ENCODE measurements around the gene EML3. TPM values are rescaled to one million over a fixed set of nuclear protein-coding genes. Genes with fewer than 3 reads are reported as not detected.

EML3 gene, protein sequence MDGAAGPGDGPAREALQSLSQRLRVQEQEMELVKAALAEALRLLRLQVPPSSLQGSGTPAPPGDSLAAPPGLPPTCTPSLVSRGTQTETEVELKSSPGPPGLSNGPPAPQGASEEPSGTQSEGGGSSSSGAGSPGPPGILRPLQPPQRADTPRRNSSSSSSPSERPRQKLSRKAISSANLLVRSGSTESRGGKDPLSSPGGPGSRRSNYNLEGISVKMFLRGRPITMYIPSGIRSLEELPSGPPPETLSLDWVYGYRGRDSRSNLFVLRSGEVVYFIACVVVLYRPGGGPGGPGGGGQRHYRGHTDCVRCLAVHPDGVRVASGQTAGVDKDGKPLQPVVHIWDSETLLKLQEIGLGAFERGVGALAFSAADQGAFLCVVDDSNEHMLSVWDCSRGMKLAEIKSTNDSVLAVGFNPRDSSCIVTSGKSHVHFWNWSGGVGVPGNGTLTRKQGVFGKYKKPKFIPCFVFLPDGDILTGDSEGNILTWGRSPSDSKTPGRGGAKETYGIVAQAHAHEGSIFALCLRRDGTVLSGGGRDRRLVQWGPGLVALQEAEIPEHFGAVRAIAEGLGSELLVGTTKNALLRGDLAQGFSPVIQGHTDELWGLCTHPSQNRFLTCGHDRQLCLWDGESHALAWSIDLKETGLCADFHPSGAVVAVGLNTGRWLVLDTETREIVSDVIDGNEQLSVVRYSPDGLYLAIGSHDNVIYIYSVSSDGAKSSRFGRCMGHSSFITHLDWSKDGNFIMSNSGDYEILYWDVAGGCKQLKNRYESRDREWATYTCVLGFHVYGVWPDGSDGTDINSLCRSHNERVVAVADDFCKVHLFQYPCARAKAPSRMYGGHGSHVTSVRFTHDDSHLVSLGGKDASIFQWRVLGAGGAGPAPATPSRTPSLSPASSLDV
- total RNA-seq = 30.4 and 34.6 TPM in 2 replicates

DNA sequence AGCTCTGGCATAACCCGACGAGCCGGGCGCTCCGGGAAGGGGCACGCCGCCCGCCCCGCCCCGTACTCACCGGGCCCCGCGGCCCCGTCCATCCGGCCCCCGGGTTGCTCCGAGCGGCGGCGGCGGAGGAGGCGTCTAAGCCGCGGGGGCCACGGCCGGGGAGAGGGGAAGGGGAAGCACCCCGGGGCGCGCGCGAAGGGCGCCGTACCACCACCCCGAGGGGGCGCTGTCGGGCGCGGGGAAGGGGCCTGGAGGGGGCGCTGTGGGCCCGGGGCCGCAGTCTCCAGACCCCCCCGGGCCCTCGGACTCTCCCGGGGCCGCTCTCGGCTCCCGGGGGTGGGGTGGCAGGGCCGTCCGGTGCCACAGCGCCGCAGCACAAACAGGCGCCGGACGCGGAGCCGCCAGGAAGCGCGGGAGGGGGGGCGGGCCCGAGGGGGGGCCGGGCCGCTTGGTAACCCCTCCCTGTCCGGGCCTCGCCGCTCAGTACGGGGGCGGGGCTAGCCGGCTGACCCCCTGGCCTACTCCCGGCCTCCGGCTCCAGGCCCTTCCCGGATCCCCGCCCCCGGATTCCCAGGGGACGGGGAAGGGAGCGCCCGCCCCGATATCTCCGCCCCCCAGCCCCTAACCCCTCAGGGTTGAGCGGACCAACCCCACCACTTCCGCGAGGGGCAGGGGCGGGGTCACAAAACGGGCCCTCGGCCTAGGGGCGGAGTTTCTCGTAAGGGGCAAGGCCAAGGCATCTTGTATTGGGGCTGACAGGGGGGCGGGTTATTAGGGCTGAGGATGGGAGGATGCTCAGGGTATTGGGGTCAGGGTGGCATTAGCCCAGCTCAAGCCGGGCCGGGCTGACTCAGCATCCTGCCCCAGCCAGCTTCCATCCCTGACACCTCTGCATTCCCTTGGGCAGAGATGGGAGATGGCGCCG lies at the start of gene EML3, which contains the start of gene ROM1:
EML3 (minus strand) TSS at position 410 of the 925 bp plus-strand sequence; CDS start at position 92, 318 bp downstream.
ROM1 (plus strand) TSS at position 892 of the 925 bp plus-strand sequence; CDS start at position 917, 25 bp downstream.

DNA sequence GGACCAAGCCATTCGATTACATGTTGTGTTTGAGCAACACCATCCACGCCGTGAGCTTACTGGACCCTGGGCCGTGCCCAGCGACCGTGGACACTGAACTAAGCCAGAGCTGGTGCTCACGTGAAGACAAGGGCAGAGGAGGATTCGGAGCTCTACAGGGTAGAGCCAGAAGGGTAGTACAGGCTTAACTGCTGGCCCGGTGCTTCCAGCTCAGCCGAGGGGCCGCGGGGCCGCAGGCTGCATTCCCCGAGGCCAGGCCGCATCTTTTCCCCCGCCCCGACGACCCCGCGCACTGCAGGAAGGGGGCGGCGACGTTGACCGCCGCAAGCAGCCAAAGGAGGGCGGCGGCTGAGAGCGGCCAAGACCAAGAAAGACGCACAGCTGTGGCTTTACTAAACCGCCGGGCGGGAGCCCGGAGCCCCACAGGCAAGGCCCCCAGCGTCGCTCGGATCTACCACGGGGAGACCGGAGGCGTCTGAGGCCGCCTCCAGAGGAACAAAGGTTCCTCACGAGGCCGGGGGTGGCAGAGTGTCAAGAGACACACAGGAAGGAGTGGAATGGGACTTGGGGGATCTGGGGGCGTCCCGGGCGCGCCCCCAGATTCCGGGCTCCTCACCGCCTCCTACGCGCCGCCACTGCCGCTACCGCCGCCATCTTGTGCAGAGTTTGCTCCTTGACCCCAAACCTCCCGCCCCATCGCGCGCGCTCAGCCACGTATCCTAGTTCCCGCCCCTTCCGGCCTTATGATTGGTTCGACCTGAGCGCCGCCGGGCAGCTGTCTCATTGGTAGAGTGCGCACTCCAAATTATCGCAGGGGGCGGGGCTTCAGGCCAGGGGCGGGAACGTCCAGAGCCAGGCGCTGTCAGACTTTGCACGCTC lies 33.6 kb upstream of the EML3 start, which contains the start of gene GANAB:
GANAB (minus strand) TSS at position 668 of the 879 bp plus-strand sequence; CDS start at position 654, 14 bp downstream.

DNA sequence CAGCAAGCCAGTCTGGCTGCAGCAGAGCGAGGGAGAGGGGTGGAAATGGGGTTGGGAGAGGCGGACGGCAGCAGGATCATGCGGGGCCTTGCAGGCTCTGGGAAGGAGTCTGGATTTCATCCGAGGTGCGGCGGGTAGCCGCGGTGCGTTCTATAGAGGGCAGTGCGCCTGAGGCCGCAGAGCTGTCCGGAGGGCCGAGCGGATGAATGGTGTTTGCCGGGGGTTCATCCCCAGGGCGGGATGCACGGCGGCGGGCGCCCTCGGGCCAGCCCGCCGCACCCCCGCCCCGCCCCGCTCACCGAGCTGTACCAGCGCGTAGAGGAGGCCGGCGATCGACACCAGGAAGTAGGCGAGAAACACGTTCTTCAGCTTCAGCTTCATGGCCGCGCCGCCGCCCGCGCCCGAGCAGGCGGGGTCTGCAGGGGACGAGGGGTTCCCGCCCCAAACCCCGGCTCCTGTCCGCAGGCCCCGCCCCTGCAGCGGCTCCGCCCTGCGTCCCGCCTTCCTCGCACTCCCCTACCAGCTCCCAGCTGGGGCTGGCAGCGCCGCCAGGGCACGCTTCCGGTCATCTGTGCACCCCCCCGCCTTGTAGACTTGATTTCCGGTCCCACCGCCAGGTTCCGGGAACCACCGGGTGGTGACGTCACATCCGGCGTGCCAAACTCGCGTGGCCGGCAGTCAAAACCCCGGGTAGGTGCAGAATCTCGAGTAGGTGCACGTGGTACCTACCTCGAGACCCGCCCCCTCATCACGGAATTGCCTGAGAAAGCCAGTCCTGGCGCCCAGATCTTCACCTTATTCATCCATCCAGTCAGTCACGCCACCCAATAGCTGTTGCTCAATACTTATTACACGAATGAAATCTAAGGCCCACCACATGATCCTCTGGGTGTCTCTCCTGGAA lies 9.2 kb upstream of the EML3 start, which contains the start of gene B3GAT3:
B3GAT3 (minus strand) TSS at position 420 of the 904 bp plus-strand sequence; CDS start at position 381, 39 bp downstream.

DNA sequence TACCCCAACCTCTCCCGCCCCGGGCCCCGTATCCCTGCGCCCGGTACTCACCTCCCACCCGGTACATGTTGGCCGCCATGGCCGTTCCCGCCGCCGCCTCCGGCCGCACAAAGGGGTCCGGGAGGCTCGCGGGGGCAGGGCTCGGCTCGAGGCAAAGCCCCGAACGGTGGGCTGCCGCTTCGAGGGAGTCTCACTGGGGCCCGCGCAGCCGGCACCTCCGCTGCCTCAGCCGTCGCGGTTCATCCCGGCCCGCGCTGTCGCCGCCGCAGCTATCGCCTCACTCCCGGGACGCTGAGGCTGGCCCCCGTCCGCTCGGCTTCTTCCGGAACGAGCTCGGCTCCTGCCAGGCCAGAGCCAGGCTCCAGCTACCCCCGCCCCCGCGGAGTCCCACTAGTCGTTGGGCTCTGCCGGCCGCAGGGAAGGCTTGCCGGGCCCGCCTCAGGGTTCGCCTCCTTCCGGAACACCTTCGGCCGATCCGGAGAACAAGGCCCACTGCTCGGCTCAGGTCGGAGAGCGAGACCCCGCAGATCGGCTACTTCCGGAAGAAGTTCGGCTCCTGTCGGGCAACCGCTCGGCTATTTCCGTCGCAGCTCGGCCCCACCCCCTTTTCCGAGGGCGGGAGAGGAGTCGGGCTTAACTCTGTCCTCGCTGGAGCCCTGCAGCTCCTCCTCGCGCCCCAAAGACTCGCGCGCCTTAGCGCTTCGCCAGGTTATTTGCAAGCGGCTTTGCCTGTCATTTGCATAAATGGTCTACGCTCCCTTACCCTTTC lies 11.0 kb downstream of the EML3 start, which contains the start of gene MTA2:
MTA2 (minus strand) TSS at position 494 of the 769 bp plus-strand sequence; CDS start at position 79, 415 bp downstream.

DNA sequence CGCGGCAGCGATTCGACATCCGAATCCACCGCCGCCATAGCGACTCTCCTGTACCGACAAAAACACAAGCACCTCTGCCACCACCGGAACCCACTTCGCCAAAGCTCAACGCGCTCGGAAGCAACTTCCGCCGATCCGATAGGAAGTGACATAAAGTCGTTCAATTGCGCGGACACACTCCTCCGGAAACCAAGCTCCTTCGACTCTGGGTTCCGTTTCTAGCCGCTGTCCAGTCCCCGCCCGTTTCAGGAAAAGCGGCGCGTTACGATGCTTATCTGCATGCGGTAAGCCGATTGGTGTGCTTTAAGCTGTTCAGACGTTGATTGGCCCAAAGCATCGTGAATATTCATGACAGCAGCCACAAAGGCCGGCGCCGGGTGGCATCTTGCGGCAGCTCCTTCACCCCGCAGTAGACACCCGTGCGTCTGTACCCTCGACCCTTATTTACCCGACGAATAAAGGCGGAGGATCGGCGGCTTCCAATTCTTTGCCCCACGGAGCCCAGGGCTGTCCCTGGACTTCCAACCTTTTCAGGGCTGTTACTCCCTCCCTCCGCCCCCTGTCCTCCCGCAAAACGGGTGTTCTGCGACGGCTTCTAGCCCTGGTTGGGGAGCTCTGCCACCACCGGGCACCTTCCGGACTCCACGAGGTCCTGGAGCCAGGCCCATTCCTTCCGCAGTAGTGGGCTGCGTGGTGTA lies 21.0 kb downstream of the EML3 start, which contains the start of gene TUT1:
TUT1 (minus strand) TSS at position 76 of the 698 bp plus-strand sequence; CDS start at position 38, 38 bp downstream.

DNA sequence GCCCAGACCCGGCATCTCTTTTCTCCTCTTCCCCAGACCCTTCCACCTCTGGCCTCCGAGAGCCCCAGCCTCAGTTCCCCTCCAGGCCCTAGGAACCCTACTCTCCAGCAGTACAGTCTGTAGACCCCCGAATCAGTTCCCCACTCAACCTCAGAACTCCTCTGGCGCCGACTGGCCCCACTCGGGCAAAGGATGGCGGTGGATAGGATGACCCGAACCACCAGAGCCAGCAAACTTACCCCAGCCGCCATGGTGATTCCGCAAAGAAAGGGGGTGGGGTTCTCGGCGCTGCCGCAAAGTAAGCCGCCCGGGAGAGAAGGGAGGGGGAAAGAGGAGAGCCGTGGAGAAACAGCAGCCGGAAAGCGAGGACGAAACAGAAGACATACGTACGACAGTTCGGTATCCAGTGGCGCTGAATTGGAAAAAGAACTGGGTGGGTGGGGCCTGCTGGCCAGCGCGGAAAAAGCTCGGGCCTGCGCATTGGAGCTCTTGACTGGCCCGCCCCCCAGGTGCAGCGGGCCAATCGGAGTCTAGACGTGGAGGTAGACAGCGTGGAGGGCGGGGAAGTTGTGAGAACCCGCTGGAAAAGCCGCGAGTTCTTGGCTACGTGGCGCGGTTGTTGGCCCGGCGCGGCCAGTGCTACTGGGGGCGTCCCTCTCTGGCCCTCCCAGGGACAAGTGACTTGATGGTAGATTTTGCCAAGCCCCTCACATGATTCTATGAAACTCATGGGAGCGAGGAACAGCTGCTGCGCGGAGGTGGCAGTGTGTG lies 38.8 kb downstream of the EML3 start, which contains the start of gene EEF1G:
EEF1G (minus strand) TSS at position 300 of the 771 bp plus-strand sequence; CDS start at position 251, 49 bp downstream.

Small RNA genes within 50 kb of the gene (small RNA-seq; reads per million reads assigned to genes)
- gene AP001458.1 (not detected), gene EEF1G (not detected), gene MIR6747 (not detected)

Other genes with a start within 250 kb of the EML3 start
- not detected in 2 replicates for gene SCGB1A1, start 193.7 kb downstream of the EML3 start, total RNA-seq
- 983 and 1,139 TPM in 2 replicates for gene AHNAK, start 66.0 kb downstream of the EML3 start, total RNA-seq
- gene EEF1G, start 38.9 kb downstream of the EML3 start, total RNA-seq = 1,360 and 1,368 TPM in 2 replicates
- 6.8 TPM in 2 replicates for gene TUT1, start 21.3 kb downstream of the EML3 start, total RNA-seq
- gene MTA2, start 10.9 kb downstream of the EML3 start, total RNA-seq = 95.1 and 110 TPM in 2 replicates
- gene ROM1, start 482 bp upstream of the EML3 start, total RNA-seq = 9.3 and 10.6 TPM in 2 replicates
- 12.3 and 14.1 TPM in 2 replicates for gene B3GAT3, start 9.2 kb upstream of the EML3 start, total RNA-seq
- gene GANAB, start 33.8 kb upstream of the EML3 start, total RNA-seq = 251 and 282 TPM in 2 replicates
- 19.9 and 20.5 TPM in 2 replicates for gene INTS5, start 40.5 kb upstream of the EML3 start, total RNA-seq
- 26.1 TPM in 2 replicates for gene C11orf98, start 52.4 kb upstream of the EML3 start, total RNA-seq
- gene CSKMT, start 52.5 kb upstream of the EML3 start, total RNA-seq = 5.7 and 8.2 TPM in 2 replicates
- gene UQCC3, start 58.9 kb upstream of the EML3 start, total RNA-seq = 4.2 and 4.8 TPM in 2 replicates
- 4.0 and 6.1 TPM in 2 replicates for gene LBHD1, start 59.5 kb upstream of the EML3 start, total RNA-seq
- gene UBXN1, start 66.3 kb upstream of the EML3 start, total RNA-seq = 102 and 103 TPM in 2 replicates
- 20.1 and 20.6 TPM in 2 replicates for gene LRRN4CL, start 76.8 kb upstream of the EML3 start, total RNA-seq
- gene BSCL2, start 94.6 kb upstream of the EML3 start, total RNA-seq = 52.7 and 54.8 TPM in 2 replicates
- not detected in 2 replicates for gene GNG3, start 94.9 kb upstream of the EML3 start, total RNA-seq
- gene HNRNPUL2, start 114.7 kb upstream of the EML3 start, total RNA-seq = 14.2 and 15.3 TPM in 2 replicates
- gene TTC9C, start 115.7 kb upstream of the EML3 start, total RNA-seq = 34.2 and 37.4 TPM in 2 replicates
- gene ZBTB3, start 141.4 kb upstream of the EML3 start, total RNA-seq = 12.7 and 13.5 TPM in 2 replicates
- 62.4 and 64.4 TPM in 2 replicates for gene POLR2G, start 148.8 kb upstream of the EML3 start, total RNA-seq
- 10.8 and 13.7 TPM in 2 replicates for gene TAF6L, start 158.6 kb upstream of the EML3 start, total RNA-seq
- 33.9 and 41.3 TPM in 2 replicates for gene TMEM179B, start 174.6 kb upstream of the EML3 start, total RNA-seq
- gene TMEM223, start 179.2 kb upstream of the EML3 start, total RNA-seq = 9.4 and 10.1 TPM in 2 replicates
- 35.2 and 35.7 TPM in 2 replicates for gene NXF1, start 192.7 kb upstream of the EML3 start, total RNA-seq
- 35.0 and 37.1 TPM in 2 replicates for gene STX5, start 219.3 kb upstream of the EML3 start, total RNA-seq
- not detected in 2 replicates for gene TEX54, start 220.1 kb upstream of the EML3 start, total RNA-seq
- 23.8 and 26.1 TPM in 2 replicates for gene WDR74, start 226.8 kb upstream of the EML3 start, total RNA-seq